Left colon (tissue), 2 donors: ENCODE results near the gene PSD2. TPM values are rescaled to one million over a fixed set of nuclear protein-coding genes. Genes with fewer than 3 reads are reported as not detected.

Experiments used
- ATAC-seq: fragments of 200-7000 bp; cut with Tn5 transposase; one replicate; pipeline ENCODE4 v1.9.1; 2020; ENCODE audit warnings: mild to moderate bottlenecking, moderate library complexity
- DNase-seq, 2 donors: peaks; one replicate each; pipeline ENCODE4 v3.0.0-alpha.2; 2020
- intact Hi-C, 2 donors: fragments of 100-400 bp; cut with DNase I in 1 of 2; cut with micrococcal nuclease in 1 of 2; formaldehyde crosslinking; loops; one replicate each; pipeline versions ENCODE4 v1.11.2 to v1.14.0; 2022; cut with DNase I, micrococcal nuclease
- total RNA-seq, 2 donors: library from RNA; stranded (reverse); fragmentation: NEBNext Ultra II Directional; extraction: Animal tissue kit (Norgen Biotek cat#: 25700); gene quantifications; one replicate each; pipeline ENCODE4 v1.2.1, GENCODE V29; 2021
- donor health status: DM: no; HTN: no; CAD: no.
- donor health status: DM: yes; HTN: yes; CAD: no.

Gene PSD2
- total RNA-seq, 2 donors from 2014 or later = 0.08 TPM; not detected in 1

GRCh38 chr5:139822553-139823425 is 27.2 kb downstream of the PSD2 start:
- DNase-seq (no peak), ATAC-seq (no peak)
- intact Hi-C loops = no loop called here

GRCh38 chr5:139823757-139824355 is 28.2 kb downstream of the PSD2 start:
- DNase-seq = no peak
- no peak for ATAC-seq
- intact Hi-C loops = no loop called here

DNA sequence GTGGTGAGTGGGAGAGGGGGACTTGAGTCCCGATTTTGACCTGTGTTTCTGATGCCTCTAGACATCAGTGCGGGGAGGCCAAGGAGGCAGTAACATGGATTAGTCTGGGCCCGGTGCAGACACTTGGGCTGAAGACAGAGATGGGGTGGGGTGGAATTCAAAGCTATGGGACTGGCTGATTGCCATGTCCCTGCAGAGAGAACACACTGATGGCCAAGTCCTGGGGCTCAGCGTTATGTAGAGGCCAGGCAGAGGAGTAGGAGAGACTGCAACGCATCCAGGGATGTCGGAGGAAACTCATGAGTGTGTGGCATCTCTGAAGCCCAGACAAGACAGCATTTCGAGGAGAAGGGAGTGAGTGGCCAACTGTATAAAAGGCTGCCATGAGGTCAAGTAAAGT is 30.1 kb downstream of the PSD2 start:
- DNase-seq (no peak), ATAC-seq (no peak)
- intact Hi-C loops = no loop called here

DNA sequence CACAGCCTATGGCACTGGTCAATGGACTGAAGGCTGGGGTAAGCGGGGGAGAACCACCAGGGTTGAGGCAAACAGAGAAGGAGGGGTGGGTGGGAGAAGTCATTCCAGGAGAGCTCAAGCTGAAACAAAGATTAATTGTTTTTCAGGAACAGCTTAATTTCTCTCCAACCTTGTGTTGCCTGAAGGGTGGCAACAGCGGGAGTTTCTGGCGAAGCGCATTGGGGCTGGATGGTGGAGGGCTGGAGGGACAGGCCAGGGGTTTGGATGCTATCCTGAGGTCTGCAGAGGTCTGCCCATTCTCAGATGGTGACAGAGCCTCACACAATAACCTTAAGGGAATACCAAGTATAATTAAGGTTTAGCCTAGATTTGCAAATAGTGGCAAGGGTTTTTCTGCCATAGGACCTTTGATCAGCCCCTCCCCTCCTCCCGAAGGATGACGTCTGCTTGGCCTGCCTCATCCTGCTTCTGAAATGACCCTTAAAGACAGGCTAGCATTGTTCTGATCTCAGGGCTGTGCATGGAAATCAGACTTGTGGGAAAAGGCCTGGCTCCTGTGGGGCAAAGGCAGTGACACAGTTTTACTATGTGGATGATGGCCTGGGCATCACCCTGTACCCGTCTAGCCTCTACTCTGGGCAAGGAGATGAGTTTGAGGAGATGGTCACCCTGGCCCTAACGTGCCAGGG is 32.7 kb downstream of the PSD2 start:
- DNase-seq = no peak
- intact Hi-C loops = no loop called here
- no peak for ATAC-seq

GRCh38 chr5:139829471-139829870 is 33.9 kb downstream of the PSD2 start:
- ATAC-seq (no peak), DNase-seq (no peak)
- intact Hi-C loops = no loop called here

- intact Hi-C loops = no loop called here
- DNase-seq (no peak), ATAC-seq (no peak)
Measured at GRCh38 chr5:139831624-139832023, 36.0 kb downstream of the PSD2 start.

- DNase-seq (no peak), ATAC-seq (no peak)
- intact Hi-C loops = no loop called here
Measured at GRCh38 chr5:139833525-139833924, 37.9 kb downstream of the PSD2 start.

GRCh38 chr5:139835656-139836055 is 40.0 kb downstream of the PSD2 start:
- intact Hi-C loops = no loop called here
- ATAC-seq = no peak
- no peak for DNase-seq

DNA sequence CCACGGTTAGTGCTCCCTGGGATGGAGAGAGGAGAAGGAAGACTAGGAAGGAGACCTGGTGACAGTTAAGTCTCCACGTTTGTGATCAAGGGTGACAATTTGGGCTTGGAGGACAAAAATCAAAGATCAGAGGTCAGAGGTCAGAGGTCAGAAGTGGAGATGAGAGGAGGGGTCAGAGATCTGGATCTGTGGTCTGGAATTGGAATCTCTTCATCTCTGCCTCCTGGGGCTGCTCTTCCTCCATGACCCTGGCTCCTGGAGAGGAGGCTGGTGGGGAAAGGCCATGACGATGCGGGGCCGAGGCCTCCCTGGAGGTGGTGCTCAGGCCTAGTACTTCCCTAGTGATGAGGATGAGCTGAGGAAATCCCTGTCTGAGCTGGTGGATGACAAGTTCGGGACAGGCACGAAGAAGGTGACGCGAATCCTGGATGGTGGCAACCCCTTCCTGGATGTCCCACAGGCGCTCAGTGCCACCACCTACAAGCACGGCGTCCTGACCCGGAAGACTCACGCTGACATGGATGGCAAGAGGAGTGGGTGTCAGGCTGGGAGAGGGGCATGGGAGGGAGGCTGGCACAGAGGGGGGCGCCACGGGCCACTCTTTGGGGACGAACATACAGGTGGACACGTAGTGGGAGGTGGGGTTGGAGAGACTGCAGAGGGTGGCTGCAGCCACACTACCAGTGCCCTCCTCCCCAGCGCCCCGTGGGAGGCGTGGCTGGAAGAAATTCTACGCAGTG is 41.0 kb downstream of the PSD2 start:
- no peak for ATAC-seq
- no peak for DNase-seq
- intact Hi-C loops = no loop called here

DNA sequence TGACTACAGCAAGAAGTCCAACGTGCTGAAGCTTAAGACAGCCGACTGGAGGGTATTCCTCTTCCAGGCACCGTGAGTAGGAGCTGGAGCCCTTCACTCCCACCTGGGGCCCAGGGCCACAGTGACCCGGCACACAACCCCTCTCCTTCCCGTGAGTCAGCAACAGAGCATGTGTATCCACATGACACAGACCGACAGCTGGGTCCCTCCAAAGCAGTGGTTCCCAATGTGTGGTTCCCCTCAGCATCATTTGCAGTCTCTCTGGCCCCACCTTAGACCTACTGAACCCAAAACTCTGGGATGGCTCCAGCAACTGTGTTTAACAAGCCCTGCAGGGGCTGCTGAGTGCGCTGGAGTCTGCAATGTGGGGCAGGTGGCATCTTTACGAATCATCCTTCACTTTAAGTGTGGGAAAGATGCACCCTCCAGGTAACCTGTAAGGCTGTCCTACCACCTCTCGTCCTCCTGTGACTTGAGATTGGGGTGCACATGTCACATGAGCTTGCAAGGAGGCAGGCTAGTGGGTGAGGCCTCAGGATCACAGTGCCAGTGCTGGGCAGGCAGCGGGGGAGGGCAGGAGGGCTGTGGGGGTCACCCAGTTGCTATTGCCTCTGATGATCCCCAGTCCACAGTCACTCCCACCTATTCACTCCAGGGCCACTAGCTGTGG is 42.2 kb downstream of the PSD2 start:
- DNase-seq = no peak
- intact Hi-C loops = no loop called here
- no peak for ATAC-seq

- DNase-seq = no peak
- ATAC-seq = no peak
- intact Hi-C loops = no loop called here
Measured at GRCh38 chr5:139838381-139839197, 43.0 kb downstream of the PSD2 start.

DNA sequence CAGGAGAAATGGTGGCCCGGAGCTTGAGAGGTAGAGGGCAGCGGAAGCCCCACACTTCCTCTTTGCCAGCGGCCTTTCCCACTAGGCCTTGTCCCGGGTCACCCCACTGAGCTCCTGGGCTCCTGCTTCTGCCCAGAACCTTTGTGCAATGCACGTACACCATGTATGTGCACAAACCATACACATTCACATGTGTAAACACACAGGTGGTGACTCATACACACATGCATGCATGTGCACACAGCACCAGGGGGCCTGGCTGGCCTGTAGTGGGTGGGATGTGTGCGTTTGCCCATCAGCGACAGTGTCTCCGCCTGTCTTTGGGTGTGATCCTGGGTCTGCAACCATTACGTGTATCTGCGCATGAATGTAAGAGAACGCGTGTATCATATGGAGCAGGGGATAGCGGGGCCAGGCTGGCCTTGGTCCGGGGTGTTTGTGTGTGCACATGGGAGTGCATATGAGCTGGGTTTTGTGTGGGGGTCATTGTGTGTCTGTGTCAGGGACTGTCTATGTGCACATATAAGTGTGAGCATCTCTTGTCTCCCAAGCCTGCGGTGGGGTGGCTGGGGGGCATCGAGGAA is 43.7 kb downstream of the PSD2 start:
- intact Hi-C loops = no loop called here
- ATAC-seq (no peak), DNase-seq (no peak)

DNA sequence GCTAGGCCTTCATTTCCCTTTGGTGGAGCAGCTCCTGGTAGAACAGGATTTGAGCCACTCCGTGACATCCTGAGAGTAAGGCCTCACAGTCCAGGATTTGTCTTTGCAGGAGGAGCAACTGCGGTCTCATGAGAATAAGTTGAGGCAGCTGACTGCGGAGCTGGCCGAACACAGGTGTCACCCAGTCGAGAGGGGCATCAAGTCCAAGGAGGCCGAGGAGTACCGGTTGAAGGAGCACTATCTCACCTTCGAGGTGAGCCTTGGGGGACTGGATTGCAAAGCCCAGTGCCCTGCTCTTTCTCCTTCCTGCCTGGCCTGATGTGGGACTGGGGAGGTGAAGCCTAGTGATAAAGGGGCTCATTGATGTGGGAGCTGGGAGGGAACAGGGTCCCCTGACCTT is 44.3 kb downstream of the PSD2 start:
- intact Hi-C loops = no loop called here
- no peak for DNase-seq
- no peak for ATAC-seq

DNA sequence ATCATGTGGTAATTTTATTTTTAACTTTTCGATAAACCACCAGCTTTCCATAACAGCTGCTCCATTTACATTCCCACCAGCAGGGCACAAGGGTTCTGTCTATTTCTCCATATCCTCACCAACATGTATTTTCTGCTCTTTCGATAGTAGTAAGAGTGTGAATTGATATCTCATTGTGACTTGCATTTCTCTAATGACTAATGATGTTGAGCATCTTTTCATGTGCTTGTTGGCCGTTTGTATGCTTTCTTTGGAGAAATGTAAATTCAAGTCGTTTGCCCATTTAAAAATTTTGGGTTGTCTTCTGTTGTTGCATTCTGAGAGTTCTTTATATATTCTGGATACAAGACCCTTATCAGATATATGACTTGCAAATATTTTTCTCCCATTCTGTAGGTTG is 45.9 kb downstream of the PSD2 start:
- intact Hi-C loops = no loop called here
- no peak for DNase-seq
- no peak for ATAC-seq

- intact Hi-C loops = no loop called here
- DNase-seq (no peak), ATAC-seq (no peak)
Measured at GRCh38 chr5:139842321-139842720, 46.7 kb downstream of the PSD2 start.

GRCh38 chr5:139843991-139844390 is 48.4 kb downstream of the PSD2 start:
- intact Hi-C loops = no loop called here
- ATAC-seq (no peak), DNase-seq (no peak)

DNA sequence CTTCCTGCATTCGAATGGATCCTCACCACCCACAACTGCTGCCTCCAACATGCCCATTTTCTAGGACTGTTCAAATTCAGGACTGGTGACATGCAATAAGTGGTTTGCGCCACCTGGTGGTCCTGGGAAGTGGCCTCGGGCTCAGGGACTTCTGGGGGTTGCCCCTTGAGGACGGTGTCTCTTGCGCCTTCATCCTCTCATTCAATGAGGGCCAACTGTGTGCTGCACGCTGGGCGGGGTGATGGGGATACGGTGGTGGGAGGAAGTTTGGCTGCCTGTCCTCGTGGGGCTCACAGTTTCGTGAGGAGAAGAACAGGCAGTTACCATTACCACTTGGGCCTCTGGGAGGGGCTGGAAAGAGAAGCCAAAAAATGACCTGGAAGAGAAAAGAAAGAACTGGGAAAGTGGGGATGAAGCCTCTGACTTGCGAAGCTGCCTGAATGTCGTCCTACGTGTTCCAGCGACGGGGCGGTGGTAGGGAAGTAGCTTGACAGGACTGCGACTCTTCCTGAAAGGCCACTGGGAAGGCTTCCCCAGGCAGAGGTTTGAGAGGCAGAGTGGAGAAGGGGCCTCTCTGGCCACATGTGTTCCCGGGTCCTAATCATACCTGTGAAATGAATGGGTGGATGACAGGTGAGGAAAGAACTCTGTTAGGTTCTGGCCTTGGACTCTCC is 49.0 kb downstream of the PSD2 start:
- ATAC-seq (peak; percentile 42), DNase-seq (peak; percentile 62 to 83)
- intact Hi-C loops = no loop called here
